ENCODE data around the gene TLX3. TPM values are rescaled to one million over a fixed set of nuclear protein-coding genes. Genes with fewer than 3 reads are reported as not detected.

TLX3 gene
- total RNA-seq, result not detected

GRCh38 chr5:171308453-171309275 lies at the start of gene TLX3:
TLX3 (plus strand) TSS chr5:171309248; CDS start chr5:171309366, 118 bp downstream.
- H3K9me3 ChIP-seq, result no peaks in the 10 kb centered on the region
- H3K36me3 ChIP-seq, result no peaks in the 10 kb centered on the region
- peaks cover 39 to 57% (median 55%) of the 10 kb centered on the region in 4 donors for H3K4me1 ChIP-seq
- H3K27ac ChIP-seq (replicated peaks in 1 of 4), result no peak within 1 kb of the TSS
- H3K4me3 ChIP-seq, result peak within 1 kb of the TSS in 3 of 4 donors; percentile 10 to 17 (median 14)
- intact Hi-C loops (cut with DNase I), result no loop called here
- no peak for DNase-seq (ENCODE audit: extremely low spot score)
- peaks cover 15 to 99% (median 84%) of the 10 kb centered on the region in 4 donors for H3K27me3 ChIP-seq
- TF ChIP-seq POLR2AphosphoS5 (IDR thresholded peaks at IDR 0.05) (no peak), POLR2A (IDR thresholded peaks at IDR 0.05; ENCODE audit: low read depth) (no peak), CTCF (IDR thresholded peaks at IDR 0.05) (no peak), EP300 (IDR thresholded peaks at IDR 0.05) (no peak)
- 6% methylated on average over 54 of the region's 73 CpGs for WGBS

- Histone ChIP-seq H3K27me3 (no peaks in the 10 kb centered on the region), H3K36me3 (no peaks in the 10 kb centered on the region), H3K27ac (replicated peaks in 1 of 4) (no peak overlapping the region), H3K4me3 (no peak overlapping the region), H3K9me3 (no peaks in the 10 kb centered on the region), H3K4me1 (no peaks in the 10 kb centered on the region)
- intact Hi-C loops (cut with DNase I), result no loop called here
- WGBS, result 89% methylated on average over 1 of the region's 1 CpG
- no peak for DNase-seq (ENCODE audit: extremely low spot score)
- TF ChIP-seq EP300 (IDR thresholded peaks at IDR 0.05) (no peak), POLR2A (IDR thresholded peaks at IDR 0.05; ENCODE audit: low read depth) (no peak), CTCF (IDR thresholded peaks at IDR 0.05) (no peak)
Measured at GRCh38 chr5:171261361-171261760, 47.7 kb upstream of the TLX3 start.

GRCh38 chr5:171261904-171262303 lies 47.1 kb upstream of the TLX3 start:
- no peaks in the 10 kb centered on the region for H3K4me1 ChIP-seq
- TF ChIP-seq POLR2A (IDR thresholded peaks at IDR 0.05; ENCODE audit: low read depth), result no peak
- no peak for TF ChIP-seq EP300 (IDR thresholded peaks at IDR 0.05)
- no peak for TF ChIP-seq CTCF (IDR thresholded peaks at IDR 0.05)
- TF ChIP-seq POLR2AphosphoS5 (IDR thresholded peaks at IDR 0.05), result no peak
- intact Hi-C loops (cut with DNase I), result no loop called here
- H3K9me3 ChIP-seq, result no peaks in the 10 kb centered on the region
- H3K4me3 ChIP-seq, result no peak overlapping the region
- DNase-seq (ENCODE audit: extremely low spot score), result no peak
- no peak overlapping the region for H3K27ac ChIP-seq (replicated peaks in 1 of 4)
- 94% methylated on average over 4 of the region's 4 CpGs for WGBS
- no peaks in the 10 kb centered on the region for H3K27me3 ChIP-seq
- H3K36me3 ChIP-seq, result no peaks in the 10 kb centered on the region

- TF ChIP-seq CTCF (IDR thresholded peaks at IDR 0.05) (no peak), EP300 (IDR thresholded peaks at IDR 0.05) (no peak), POLR2A (IDR thresholded peaks at IDR 0.05; ENCODE audit: low read depth) (no peak), POLR2AphosphoS5 (IDR thresholded peaks at IDR 0.05) (no peak)
- Histone ChIP-seq H3K9me3 (no peaks in the 10 kb centered on the region), H3K36me3 (no peaks in the 10 kb centered on the region), H3K4me3 (no peak overlapping the region), H3K4me1 (no peaks in the 10 kb centered on the region), H3K27me3 (no peaks in the 10 kb centered on the region), H3K27ac (replicated peaks in 1 of 4) (no peak overlapping the region)
- no peak for DNase-seq (ENCODE audit: extremely low spot score)
- intact Hi-C loops (cut with DNase I), result no loop called here
Measured at GRCh38 chr5:171263181-171263580, 45.9 kb upstream of the TLX3 start.

Data from esophagus muscularis mucosa (tissue), 4 donors.